Inflammatory macrophage (primary cell): Measurements from ENCODE around the gene ZBTB16.

Source experiments
- DNase-seq, 2 donors: peaks; one replicate each; pipeline ENCODE4 v3.0.0-alpha.2; 2020 to 2022

ZBTB16 gene

DNA sequence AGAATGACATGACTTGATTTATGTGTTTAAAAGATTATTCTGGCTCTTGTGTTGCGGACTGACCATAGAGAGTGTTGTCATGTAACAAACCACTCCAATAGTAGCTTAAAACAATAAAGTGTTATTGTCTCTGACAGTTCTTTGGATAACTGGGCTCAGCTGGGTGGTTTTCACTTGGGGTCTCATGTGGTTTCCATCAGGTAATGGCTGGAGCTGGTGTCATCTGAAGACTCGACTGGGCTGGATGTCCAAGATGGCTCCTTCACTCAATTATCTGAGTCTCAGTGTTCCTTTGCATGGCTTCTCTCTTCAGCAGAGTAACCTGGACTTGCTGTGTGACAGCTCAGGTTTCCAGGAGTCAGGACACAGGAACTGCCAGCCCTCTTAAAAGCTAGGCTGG lies 132.4 kb downstream of the ZBTB16 start:
- no peak for DNase-seq

DNA sequence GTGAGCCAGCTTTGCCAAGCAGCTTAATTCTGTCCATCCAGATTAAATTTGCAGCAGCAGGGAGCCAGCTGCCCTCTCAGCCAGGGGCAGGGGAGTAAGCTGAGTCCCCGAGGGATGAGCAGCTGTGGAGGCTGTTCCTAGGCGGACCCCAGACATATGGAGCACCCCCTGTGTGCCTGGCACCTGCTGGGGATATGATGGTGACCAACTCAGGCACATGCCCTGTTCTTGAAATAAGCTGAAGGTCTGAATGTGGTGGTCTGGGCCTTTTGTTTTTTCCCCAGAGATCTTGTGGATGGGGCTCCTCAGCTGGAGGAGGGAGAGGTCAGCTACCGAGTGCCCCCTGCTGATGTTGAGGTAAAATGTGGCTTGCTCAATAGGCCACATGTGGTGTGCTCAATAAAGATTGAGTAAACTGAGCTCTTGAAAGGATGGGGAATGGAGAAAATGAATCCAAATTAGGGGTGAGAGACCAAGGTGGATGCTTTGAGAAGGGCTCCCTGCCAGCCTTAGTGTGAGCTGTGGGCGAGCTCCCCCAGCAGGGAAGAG lies 133.4 kb downstream of the ZBTB16 start:
- no peak for DNase-seq

DNA sequence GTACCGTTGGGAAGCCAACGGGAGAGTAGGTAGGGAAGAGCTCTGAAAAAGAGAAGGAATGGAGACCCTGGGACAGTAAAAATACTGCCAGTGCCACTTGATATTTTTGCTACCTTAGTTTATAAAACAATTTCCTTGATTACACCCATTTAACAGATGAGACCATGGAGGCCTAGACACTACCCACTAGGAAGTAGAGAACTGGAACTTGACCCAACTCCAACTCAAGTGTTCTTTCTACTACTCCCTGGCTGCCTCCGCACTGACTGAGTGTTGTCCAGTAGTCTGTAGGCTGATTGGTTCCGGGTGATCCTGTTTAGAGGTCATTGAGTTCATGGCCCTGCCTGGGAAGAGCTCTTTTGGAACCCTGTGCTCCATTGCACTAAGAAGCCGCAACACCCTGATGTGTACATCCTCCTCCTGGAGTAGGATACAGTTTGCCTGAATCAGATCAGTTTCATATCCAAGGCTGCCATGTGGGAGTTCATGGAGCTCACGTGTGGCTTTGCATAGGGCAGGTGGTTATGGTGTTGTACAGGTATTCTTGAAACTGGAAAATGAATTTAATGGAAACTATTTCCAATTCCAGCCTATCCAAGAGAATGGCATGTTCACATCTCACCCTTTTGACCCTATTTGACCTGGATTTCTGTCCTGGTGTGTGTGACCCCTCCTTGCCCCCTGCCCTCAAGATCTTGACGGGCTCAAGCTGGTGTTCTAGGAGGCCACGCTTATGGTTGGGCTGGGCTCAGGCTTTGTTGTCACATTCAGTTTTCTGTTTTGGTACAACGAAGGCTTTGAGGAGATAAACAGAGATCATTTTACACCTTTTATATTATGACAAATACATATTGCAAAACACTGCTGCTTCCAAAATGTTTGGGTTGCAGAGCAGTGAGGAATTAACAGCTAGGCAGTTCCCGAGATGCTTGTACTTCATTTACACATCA lies 134.5 kb downstream of the ZBTB16 start:
- no peak for DNase-seq

DNA sequence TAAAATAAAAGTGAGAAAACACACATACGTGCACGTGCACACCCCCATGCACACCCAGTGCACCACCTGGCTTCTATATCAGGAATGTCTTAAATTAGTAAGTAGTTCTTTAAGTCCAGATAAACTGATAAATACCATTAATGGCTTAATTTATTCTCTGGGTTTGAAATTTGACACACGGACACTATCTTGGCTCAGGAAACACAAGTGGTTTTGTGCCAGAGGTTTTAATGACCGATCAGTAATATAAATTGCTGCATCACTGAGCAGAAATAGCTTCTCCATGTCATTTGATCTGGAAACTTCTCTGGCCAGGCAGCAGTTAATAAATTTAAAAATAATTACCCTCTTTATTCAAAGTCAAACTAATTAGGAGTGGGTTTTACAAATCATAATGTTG lies 135.2 kb downstream of the ZBTB16 start:
- no peak for DNase-seq

DNA sequence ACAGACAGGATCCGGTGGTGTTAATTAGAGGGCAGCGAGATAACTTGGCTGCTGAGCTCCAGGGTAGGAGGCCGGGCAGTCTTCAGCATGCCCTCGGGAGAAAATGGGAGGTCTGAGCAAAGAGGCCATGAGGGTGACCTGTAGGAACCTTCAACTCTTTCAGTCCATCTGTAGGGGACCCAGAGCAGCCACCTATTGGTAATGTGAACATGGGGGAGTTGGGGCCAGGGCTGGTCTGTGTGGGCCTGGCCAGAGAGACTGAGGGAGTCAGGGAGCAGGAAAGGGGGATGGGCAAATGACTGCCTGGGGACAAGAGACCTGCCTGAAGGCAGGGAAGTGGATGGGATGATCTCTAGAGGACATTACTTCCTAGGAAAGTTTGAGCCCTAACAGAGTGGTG lies 135.6 kb downstream of the ZBTB16 start:
- no peak for DNase-seq

DNA sequence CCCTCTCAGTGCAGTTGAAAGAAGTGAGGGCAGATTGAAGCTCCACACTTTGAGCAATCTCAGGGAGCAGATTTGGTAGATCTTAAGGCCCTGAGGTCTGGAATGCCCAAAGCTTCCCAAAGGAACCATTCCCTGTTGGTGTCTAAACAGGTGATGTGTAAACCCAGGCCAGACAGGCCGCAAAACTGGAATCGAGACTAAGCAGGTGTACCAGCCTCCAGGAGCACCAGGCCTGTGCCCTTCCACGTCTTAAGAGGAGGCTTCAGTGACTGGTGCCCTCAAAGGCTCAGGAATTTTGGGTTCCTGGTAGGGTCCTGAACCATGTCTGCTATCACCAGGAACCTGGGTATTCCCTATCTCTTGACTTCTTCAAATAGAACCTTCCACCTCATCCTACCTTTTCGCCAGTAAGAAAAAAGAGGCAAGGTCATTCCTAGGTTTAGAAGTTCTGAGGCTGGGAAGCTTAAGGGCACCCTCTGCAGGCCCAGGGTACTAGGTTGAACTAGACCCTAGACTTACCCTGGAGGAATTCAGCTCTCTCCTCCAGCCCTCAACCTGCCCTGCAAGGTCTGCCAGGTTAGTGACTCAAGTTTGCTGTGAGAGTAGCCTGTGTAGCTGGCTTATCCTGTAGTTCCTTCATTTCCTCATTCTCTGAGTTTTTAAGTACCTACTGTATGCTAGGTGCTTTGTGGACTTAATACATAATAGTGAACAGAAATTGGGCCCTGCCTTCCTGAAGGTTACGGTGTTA lies 136.6 kb downstream of the ZBTB16 start:
- DNase-seq: no peak

DNA sequence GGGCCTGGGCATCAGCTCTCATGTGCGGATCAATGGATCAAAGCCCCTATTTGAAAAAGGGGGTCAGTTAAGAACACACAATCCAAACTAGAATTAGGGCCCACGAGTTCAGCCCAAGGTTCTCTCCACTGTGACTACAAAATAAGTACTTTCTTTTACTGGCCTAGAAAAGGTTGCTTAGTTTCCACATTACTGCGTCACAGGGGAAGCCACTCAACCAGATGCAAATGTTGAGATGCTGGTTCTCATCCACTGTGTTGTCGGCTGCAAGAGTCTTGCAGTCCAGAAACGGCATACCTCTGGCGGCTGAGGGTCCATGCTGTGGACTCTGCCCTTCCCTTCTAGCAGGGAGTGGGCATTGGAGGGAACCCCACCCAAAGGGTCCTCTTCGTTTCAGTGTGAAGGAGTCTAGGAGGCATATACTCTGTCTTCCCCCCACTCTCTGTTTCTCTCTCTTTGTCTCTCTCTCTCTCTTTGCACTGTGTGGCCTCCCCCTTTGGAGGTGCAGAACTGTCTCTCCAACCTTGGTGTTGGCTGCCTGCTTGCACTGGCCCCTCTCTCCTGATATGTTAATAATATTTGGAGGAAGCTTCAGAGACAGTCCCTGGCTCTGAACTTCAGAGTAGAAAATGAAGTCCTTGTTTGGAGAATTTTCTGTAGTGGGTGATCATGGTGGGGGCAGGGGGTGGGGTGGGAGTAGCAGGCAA lies 137.6 kb downstream of the ZBTB16 start:
- no peak for DNase-seq

DNA sequence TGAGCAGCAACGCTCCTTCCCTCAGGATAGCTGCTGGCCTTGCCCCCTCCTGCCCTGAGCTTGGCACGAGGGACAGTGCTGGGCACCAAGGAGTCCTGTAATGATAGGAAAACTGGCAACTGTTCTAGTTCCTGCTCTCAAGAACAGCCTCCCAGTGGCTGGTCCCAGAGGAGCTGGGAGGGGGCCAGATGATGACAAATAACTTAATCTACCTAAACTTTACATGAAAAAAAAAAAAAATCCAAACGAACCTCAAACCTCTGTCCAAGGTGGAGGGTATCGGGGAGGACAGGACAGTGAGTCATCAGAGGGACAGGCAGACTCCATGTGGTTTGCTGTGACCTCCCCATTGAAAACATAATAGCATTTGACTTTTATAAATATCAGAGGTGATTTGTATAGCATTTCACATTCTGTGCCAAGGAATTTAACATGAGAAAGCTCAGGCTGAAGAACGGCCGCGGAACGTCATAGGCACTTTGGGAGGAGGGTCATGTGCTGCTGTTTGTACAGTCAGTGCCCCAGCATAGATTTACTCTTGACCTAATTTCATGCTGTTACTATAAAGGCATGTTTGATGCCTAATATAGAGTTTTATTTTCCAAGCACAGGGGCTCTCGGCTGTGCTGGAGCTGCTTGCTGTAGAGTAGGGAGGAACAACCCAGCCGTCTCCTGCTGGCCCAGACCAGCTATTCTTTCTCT lies 138.4 kb downstream of the ZBTB16 start:
- no peak for DNase-seq

DNA sequence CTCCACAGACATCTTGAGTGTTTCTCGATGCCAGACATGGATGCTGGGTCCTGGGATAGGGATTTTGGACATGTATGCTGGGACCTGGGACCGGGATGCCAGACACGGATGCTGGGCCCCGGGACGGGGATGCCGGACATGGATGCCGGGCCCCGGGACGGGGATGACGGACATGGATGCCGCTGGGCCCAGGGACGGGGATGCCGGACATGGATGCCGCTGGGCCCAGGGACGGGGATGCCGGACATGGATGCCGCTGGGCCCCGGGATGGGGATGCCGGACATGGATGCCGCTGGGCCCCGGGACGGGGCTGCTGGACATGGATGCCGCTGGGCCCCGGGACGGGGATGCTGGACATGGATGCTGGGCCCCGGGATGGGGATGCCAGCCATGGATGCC lies 139.5 kb downstream of the ZBTB16 start:
- no peak for DNase-seq

DNA sequence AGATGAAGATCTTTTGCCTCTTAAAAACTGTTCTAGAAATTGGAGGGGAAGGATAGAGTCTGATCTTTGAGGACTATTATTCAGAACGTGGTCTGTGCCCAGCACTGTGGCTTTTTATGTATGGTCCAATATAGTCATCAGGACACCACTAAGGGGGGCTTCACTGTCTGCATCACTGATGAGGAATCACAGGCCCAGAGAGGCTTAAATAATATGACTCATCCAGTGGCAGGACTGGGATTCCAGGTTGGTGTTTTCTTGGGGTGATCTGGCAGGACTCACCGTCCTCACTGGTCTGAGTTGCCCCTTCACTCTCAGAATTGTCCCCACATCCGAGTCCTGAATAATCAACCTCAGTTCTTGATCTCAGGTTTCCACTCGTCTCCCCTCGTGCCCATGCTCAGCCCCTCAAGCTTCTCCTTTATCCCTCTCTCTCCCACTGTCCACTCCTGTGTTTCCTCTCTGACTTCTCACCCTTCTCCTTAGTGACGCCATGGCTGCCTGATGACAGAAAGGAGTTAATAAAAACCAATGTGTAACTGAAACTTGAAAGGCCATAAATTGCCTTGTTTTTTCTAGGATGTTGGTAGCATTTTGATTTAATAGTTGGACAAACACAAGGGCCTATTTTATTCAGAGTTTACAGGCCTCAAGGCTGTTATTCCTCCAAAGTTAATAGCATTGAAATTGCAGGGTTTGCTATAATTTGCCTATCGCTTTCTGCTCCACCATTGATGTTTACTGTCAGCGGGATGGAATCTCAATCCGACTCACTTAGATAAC lies 141.0 kb downstream of the ZBTB16 start:
- DNase-seq: no peak

DNA sequence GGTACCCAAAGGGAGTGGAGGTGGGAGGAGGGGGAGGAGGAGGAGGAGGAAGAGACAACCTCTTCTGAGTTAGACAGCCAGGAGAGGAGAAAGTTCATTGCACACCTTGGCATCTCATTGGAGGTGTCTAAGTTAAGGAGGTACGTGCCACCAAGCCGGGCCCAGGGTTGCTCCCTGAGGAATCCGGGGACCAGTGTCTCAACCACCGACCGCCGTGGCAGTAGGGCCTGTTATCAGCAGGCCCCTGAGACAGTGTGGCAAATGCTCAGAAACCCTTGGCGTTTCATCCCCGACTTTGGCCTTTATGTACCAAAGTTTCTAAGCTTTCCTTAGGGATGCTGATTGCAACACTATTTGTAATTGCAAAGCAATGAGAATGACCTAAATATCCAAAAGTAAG lies 141.7 kb downstream of the ZBTB16 start:
- no peak for DNase-seq

DNA sequence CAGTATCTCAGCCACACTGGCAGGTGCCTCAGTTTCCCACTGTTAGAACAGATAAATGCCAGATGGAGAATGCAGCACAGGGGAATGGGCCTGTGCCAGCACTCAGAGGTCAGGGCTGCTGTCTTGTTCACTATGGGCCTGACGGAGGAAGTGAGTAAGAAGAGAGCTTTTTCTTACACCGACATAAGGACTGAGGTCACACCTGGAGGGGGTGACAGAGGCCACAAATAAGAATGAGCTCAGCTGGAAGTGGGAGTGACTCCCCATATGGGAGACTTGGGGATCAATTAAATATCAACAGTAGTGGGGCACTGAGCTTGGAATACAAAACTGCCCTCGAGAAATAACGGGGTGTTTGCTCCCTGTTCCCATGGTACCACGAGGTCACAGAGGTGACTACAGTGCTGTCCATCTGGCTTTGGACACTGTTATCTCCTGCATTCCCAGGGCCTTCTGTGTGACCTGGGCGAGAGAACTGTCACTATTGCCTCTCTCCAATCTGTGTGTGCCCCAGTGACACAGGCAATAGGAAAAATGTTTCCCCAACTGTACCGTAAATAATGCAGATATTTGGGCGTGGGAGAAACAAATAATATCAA lies 142.6 kb downstream of the ZBTB16 start:
- no peak for DNase-seq

DNA sequence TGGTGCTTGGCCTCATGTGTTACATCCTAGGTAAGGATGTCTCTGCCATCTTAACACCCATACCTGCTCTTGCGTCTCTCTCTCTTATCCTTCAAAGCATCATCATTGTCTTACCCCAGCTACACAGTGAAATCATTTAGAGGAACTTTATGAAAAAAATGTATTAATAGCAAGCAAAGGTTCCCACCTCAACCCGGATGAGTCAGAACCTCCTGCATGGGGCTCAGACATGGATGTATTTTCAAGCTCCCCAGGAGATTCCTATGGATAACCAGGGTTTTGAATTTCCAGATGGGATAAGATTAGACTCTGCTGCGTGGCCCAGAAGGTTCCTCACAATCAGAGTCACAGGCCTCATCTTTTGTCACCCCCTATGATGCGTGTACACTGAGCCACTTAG lies 147.6 kb downstream of the ZBTB16 start:
- no peak for DNase-seq

DNA sequence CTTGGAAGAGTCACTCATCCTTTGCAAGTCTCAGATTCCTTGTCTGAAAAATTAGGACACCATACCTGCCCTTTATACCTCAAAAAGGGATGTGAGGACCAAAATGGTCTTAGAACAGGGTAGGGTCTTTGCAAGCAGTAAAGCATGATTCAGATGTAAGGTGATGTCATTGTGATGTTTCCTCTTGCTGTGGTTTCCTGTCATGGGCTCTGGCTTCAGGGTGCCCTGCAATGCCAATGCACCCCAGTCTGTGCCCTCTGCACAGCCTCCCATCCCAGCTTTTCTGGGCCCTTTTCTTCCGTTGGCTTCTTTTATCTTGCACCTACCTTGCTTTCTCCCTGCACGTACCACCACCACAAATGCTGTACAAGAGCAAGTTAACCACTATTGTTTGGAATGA lies 148.9 kb downstream of the ZBTB16 start:
- DNase-seq: peak; percentile 10 to 33

DNA sequence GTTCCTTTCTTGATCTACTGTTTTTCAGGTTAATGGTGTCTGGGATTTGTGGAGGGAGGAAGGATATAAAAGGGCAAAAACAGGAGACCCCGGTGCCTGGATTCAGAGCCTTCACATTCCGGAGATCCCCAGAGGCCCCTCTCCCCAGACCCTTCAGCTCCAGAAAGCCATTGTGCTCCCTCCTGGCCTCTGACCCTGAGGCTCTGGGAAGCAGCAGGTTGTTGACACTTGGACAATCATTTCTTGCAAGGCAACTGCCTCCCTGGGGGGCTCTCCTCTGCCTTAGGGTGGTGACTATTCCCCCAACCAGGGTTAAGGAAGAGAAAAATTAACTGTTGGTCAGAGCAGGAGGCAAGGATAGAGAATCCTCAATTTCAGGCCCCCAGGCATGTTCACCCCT lies 149.8 kb downstream of the ZBTB16 start:
- no peak for DNase-seq

DNA sequence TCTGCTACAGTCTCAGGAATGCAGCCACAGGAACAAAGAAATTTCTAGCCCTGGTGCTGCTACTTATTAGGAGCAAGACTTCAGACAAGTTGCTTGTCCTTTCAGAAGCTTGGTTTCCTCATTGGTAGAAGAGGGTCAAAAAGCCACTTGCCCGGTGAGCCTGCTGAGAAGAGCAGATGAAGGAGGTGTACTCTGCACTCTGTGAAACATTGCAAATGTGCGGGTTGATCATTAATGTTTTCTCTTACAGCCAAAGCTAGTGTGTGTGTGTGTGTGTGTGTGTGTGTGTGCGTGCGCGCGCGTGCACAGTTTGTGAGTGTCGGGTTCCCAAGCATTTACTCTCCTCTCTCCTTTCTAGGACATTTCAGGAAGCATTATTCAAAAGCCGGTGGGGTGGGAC lies 150.4 kb downstream of the ZBTB16 start:
- DNase-seq: no peak

DNA sequence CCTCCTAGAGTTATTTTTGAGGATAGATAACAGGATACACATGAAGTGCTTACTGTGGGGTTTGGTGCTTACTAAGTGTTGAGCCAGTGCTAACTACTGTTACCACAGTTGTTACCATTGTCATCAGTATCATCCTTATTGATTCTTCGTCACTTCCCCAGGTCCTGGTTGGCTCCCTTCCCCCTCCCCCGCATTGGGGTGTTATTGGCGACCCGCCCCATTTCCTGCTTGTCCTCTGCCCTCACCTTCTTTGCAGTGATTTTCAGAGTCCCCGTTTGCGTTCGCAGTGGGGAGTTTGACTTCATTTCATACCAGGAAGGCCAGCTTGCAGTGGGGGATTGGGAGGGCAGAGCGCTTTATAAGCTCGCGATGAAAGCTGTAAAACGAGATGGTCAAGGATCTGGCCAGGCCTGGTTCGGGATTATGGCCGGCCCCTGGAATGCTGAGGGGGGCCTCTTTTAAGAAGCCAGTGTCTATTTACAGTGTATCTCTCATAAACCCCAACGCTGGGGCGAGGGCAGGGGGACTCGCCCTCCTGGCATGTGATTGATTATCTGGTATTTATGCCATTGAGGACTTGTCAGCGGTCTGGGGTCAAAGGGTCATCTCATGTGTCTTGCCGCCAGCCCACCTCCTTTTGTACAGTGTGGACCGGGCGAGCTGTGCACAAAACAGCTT lies 152.1 kb downstream of the ZBTB16 start:
- no peak for DNase-seq

DNA sequence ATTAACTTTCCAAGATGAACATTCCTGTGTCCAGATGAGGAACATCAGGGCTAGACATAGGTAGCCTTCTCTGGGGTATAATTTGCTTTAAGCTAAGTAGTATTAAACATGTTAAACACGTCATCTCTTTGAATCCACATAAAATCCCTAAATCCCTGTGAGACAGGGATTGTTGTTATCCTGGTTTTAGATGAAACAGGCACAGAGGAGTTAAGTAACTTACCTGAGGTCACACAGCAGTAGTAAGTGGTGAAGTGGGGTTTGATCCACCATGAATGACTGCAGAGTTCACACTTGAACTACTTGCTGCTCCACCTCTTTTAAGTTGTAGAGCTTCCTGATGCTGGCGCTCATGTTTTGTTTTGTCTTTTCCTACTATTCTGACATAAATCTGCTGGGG lies 154.1 kb downstream of the ZBTB16 start:
- no peak for DNase-seq

DNA sequence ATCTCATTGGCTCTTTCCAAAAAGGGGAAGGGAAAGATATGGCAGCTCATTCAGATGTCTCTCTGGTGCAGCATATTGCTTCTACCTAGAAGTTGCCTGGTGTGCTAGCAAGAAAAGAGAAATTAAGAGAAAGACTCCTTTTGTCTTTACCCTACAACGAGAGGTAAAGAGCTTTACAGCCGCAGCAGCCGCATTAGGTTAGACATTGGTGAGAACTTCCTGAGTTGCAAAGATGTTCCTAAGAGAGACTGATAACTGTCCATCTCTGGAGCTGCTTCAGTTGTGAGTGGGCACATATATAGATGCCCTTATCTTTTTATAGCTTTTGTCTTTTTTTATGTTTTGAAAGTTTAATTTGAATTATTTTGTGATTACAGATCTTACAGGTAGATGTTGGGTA lies 155.9 kb downstream of the ZBTB16 start:
- no peak for DNase-seq
